SK-N-SH treated with all-trans-retinoic acid at 6 μM for 48 hours (cell line): ENCODE results near the gene UVRAG.

Experiments
- ATAC-seq: fragments of 200-7000 bp; cut with Tn5 transposase; 3 replicates; pipeline ENCODE4 v1.9.1; 2020; ENCODE audit warnings: mild to moderate bottlenecking, moderate library complexity
- BACH2 ChIP-seq: fragments of 250-450 bp; sonication (Bioruptor Pico); IDR thresholded peaks from 2 replicates; pipeline ENCODE4 v1.9.0; 2021; ENCODE audit warnings: mild to moderate bottlenecking, borderline replicate concordance
- CREB5 ChIP-seq: fragments of 250-450 bp; sonication (Bioruptor Pico); IDR thresholded peaks from 2 replicates; pipeline ENCODE4 v1.5.1; 2020; ENCODE audit warnings: low read depth, mild to moderate bottlenecking, moderate library complexity
- CSDC2 ChIP-seq: fragments of 250-450 bp; sonication (Bioruptor Pico); IDR thresholded peaks from 2 replicates; pipeline ENCODE4 v1.5.0; 2020; ENCODE audit warnings: mild to moderate bottlenecking, moderate library complexity
- CSRNP3 ChIP-seq: fragments of 250-450 bp; sonication (Bioruptor Pico); IDR thresholded peaks from 2 replicates; pipeline ENCODE4 v1.5.1; 2021; ENCODE audit warnings: mild to moderate bottlenecking, moderate library complexity
- ESRRG ChIP-seq: fragments of 250-450 bp; sonication (Bioruptor Pico); IDR thresholded peaks from 2 replicates; pipeline ENCODE4 v1.6.1; 2021; ENCODE audit warnings: mild to moderate bottlenecking
- GLIS3 ChIP-seq: fragments of 250-450 bp; sonication (Bioruptor Pico); IDR thresholded peaks from 2 replicates; pipeline ENCODE4 v1.5.0; 2020; ENCODE audit warnings: mild to moderate bottlenecking, moderate library complexity
- ISL1 ChIP-seq: fragments of 250-450 bp; sonication (Bioruptor Pico); IDR thresholded peaks from 2 replicates; pipeline ENCODE4 v2.1.2; 2022; ENCODE audit warnings: mild to moderate bottlenecking, moderate library complexity
- PATZ1 ChIP-seq: fragments of 250-450 bp; sonication (Bioruptor Pico); IDR thresholded peaks from 2 replicates; pipeline ENCODE4 v1.8.0; 2020; ENCODE audit warnings: mild to moderate bottlenecking, moderate library complexity, borderline replicate concordance
- POU6F1 ChIP-seq: fragments of 250-450 bp; sonication (Bioruptor Pico); IDR thresholded peaks from 2 replicates; pipeline ENCODE4 v1.8.0; 2021; ENCODE audit warnings: low read depth, mild to moderate bottlenecking, moderate library complexity, borderline replicate concordance
- PPARA ChIP-seq: fragments of 250-450 bp; sonication (Bioruptor Pico); IDR thresholded peaks from 2 replicates; pipeline ENCODE4 v1.5.0; 2020; ENCODE audit warnings: mild to moderate bottlenecking, borderline replicate concordance
- RARB ChIP-seq: fragments of 250-450 bp; sonication (Bioruptor Pico); IDR thresholded peaks from 2 replicates; pipeline ENCODE4 v1.8.0; 2021; ENCODE audit warnings: mild to moderate bottlenecking, moderate library complexity
- SNAI2 ChIP-seq: fragments of 250-450 bp; sonication (Bioruptor Pico); IDR thresholded peaks from 2 replicates; pipeline ENCODE4 v1.5.0; 2020; ENCODE audit warnings: mild to moderate bottlenecking, moderate library complexity
- TCF4 ChIP-seq: fragments of 250-450 bp; sonication (Bioruptor Pico); IDR thresholded peaks from 2 replicates; pipeline ENCODE4 v1.8.0; 2021; ENCODE audit warnings: mild to moderate bottlenecking, moderate library complexity, borderline replicate concordance
- TOX ChIP-seq: fragments of 250-450 bp; sonication (Bioruptor Pico); IDR thresholded peaks from 2 replicates; pipeline ENCODE4 v1.8.0; 2021; ENCODE audit warnings: mild to moderate bottlenecking, moderate library complexity, borderline replicate concordance
- ZC3H10 ChIP-seq: fragments of 250-450 bp; sonication (Bioruptor Pico); IDR thresholded peaks from 2 replicates; pipeline ENCODE4 v1.5.1; 2021; ENCODE audit warnings: mild to moderate bottlenecking, moderate library complexity
- ZFP3 ChIP-seq: fragments of 250-450 bp; sonication (Bioruptor Pico); IDR thresholded peaks from 2 replicates; pipeline ENCODE4 v1.5.0; 2020; ENCODE audit warnings: mild to moderate bottlenecking, moderate library complexity
- ZFP30 ChIP-seq: fragments of 450-650 bp; formaldehyde crosslinking; IDR thresholded peaks from 2 replicates; pipeline ENCODE4 v1.5.0; 2022; ENCODE audit warnings: mild to moderate bottlenecking, moderate library complexity
- ZNF565 ChIP-seq: fragments of 450-650 bp; formaldehyde crosslinking; conservative IDR thresholded peaks from 2 replicates; pipeline ENCODE4 v1.5.0; 2020; ENCODE audit warnings: low read depth, mild to moderate bottlenecking, moderate library complexity
- ZNF70 ChIP-seq: fragments of 450-650 bp; formaldehyde crosslinking; IDR thresholded peaks from 2 replicates; pipeline ENCODE4 v1.5.0; 2020; ENCODE audit warnings: mild to moderate bottlenecking, moderate library complexity
- ZNF8 ChIP-seq: fragments of 450-650 bp; formaldehyde crosslinking; IDR thresholded peaks from 2 replicates; pipeline ENCODE4 v1.5.0; 2020; ENCODE audit warnings: mild to moderate bottlenecking, moderate library complexity

The UVRAG gene

GRCh38 chr11:76152741-76153570, 337.9 kb downstream of the UVRAG start:
- no peak for ATAC-seq
- no peak for TF ChIP-seq ISL1 (CRISPR knock-in tag)

- ATAC-seq: peak; percentile 24; the same call in 2 of the 3 replicates
- TF ChIP-seq CSDC2 (CRISPR knock-in tag) (no peak), RARB (no peak), PATZ1 (CRISPR knock-in tag) (no peak), GLIS3 (CRISPR knock-in tag) (no peak), ZNF70 (CRISPR knock-in tag) (no peak), PPARA (no peak), TCF4 (no peak), POU6F1 (no peak)
Measured at GRCh38 chr11:76153571-76153923, 338.5 kb downstream of the UVRAG start.

GRCh38 chr11:76155500-76156227, 340.7 kb downstream of the UVRAG start:
- ATAC-seq: peak; percentile 25; the same call in 1 of the 3 replicates
- TF ChIP-seq RARB: no peak
- TF ChIP-seq PATZ1 (CRISPR knock-in tag): no peak
- TF ChIP-seq CREB5 (CRISPR knock-in tag): no peak
- TF ChIP-seq ZC3H10 (CRISPR knock-in tag): no peak
- no peak for TF ChIP-seq CSRNP3
- TF ChIP-seq ISL1 (CRISPR knock-in tag): no peak
- no peak for TF ChIP-seq BACH2
- no peak for TF ChIP-seq SNAI2
- no peak for TF ChIP-seq ZFP30
- no peak for TF ChIP-seq POU6F1
- no peak for TF ChIP-seq ZNF8 (CRISPR knock-in tag)
- TF ChIP-seq TCF4: no peak
- TF ChIP-seq PPARA: no peak
- no peak for TF ChIP-seq ESRRG (CRISPR knock-in tag)
- no peak for TF ChIP-seq TOX (CRISPR knock-in tag)
- TF ChIP-seq ZFP3 (CRISPR knock-in tag): no peak
- TF ChIP-seq ZNF70 (CRISPR knock-in tag): no peak
- TF ChIP-seq GLIS3 (CRISPR knock-in tag): no peak
- no peak for TF ChIP-seq ZNF565
